ENCODE results near the gene MAP3K4.
A peak's percentile ranks its signal among the peaks of the same experiment; 100 is the strongest.

MAP3K4 gene, protein sequence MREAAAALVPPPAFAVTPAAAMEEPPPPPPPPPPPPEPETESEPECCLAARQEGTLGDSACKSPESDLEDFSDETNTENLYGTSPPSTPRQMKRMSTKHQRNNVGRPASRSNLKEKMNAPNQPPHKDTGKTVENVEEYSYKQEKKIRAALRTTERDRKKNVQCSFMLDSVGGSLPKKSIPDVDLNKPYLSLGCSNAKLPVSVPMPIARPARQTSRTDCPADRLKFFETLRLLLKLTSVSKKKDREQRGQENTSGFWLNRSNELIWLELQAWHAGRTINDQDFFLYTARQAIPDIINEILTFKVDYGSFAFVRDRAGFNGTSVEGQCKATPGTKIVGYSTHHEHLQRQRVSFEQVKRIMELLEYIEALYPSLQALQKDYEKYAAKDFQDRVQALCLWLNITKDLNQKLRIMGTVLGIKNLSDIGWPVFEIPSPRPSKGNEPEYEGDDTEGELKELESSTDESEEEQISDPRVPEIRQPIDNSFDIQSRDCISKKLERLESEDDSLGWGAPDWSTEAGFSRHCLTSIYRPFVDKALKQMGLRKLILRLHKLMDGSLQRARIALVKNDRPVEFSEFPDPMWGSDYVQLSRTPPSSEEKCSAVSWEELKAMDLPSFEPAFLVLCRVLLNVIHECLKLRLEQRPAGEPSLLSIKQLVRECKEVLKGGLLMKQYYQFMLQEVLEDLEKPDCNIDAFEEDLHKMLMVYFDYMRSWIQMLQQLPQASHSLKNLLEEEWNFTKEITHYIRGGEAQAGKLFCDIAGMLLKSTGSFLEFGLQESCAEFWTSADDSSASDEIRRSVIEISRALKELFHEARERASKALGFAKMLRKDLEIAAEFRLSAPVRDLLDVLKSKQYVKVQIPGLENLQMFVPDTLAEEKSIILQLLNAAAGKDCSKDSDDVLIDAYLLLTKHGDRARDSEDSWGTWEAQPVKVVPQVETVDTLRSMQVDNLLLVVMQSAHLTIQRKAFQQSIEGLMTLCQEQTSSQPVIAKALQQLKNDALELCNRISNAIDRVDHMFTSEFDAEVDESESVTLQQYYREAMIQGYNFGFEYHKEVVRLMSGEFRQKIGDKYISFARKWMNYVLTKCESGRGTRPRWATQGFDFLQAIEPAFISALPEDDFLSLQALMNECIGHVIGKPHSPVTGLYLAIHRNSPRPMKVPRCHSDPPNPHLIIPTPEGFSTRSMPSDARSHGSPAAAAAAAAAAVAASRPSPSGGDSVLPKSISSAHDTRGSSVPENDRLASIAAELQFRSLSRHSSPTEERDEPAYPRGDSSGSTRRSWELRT (N-terminal part only)

DNA sequence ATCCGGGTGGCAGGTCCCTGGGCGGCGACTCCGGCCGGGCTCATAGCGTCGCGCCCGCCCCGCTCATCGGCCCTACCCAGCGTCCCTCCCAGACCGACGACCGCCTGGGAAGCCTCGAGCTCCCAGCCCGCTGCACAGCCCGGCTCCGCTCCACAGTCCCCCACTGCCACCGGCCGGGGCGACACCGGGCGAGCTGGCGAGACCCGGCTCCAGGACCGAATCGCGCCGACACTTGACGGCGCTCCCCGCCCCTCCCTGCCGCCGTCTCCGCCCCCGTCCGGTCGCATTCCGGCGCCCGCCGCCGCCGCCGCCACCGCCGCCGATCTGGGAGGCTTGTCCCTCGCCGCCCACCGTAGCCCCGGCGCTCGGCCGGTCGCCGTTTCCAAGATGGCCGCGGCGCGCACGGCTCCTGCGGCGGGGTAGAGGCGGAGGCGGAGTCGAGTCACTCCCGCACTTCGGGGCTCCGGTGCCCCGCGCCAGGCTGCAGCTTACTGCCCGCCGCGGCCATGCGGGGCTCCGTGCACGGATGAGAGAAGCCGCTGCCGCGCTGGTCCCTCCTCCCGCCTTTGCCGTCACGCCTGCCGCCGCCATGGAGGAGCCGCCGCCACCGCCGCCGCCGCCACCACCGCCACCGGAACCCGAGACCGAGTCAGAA is at the start of gene MAP3K4:
Gene MAP3K4 (plus strand): TSS at position 364 of the 655 bp plus-strand sequence. CDS start 163 bp downstream, at position 527.
- peak; percentile 56 to 74 (median 74) for DNase-seq (ENCODE audit: low read depth in 4 of 4, low spot score in 1 of 4)

DNA sequence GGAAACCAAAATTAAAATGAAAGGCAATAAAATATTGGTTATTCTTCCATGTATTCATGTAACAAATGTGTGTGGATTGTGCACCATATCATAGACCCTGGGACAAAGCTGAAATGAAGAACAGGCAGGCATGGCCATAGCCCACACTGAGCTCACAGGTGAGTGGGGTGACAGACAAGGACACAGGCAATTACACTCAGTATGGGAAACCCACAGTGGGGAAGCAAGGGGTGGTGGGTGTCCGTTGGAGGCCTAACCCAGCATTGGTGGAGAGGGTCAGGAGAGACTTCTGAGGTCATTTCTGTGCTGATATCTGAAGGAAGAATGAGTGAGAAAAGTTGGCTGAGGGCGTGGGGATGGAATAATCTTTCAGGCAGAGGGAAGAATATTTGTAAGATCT is 47.6 kb upstream of the MAP3K4 start:
- DNase-seq (ENCODE audit: low read depth in 4 of 4, low spot score in 1 of 4), result no peak

DNA sequence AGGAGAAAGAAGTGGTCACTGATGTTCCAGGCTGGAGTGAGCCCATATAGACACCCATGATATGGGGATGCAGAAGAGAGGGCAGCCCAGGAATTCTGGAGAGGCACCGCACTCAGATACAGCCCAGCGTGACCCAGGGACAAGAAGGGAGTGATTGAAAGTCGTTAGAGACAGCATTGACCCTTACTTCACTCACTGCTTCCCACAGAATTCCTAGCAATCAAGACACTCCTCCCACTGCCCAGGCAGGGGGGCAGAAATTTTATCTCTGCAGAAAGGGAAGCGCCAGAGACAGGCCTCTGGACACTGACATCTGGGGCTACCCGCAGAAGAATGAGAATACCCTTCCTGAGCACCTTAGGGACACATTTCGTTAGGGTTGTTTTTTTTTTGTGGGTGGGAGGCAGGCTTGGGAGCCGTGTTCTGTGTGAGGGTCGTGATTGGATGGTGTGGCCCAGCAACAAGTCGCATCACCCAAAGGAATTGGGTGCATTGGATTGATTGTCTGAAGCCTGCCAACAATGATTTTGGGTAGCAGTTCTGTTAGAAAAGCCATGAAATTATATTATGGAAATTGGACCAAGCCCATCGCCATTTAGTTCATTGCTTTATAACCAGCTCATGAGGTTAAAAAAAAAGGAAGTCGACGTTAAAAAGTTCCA is 45.9 kb upstream of the MAP3K4 start:
- DNase-seq (ENCODE audit: low read depth in 4 of 4, low spot score in 1 of 4), result no peak

- DNase-seq (ENCODE audit: low read depth in 4 of 4, low spot score in 1 of 4), result no peak
Observed at GRCh38 chr6:160949531-160949930, 42.0 kb upstream of the MAP3K4 start.

DNA sequence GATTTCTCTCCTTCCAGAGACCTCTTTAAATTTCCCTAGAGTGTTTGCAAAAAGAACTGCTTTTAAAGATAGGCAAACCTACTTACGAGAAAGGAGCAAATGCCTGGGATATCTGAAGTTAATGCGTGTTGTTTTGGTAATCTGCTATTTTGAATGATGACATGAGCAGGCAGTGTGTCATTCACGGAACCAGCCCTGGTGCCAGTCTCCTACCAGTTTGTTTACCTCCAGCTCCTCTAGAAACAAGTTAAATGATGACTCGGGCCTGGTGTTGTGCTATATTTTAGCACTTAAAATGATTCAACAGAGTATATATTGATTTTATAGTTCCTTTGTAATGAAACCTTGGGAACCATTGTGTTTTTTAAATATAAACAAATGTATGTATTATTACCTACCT is 41.1 kb upstream of the MAP3K4 start:
- DNase-seq (ENCODE audit: low read depth in 4 of 4, low spot score in 1 of 4), result no peak

DNA sequence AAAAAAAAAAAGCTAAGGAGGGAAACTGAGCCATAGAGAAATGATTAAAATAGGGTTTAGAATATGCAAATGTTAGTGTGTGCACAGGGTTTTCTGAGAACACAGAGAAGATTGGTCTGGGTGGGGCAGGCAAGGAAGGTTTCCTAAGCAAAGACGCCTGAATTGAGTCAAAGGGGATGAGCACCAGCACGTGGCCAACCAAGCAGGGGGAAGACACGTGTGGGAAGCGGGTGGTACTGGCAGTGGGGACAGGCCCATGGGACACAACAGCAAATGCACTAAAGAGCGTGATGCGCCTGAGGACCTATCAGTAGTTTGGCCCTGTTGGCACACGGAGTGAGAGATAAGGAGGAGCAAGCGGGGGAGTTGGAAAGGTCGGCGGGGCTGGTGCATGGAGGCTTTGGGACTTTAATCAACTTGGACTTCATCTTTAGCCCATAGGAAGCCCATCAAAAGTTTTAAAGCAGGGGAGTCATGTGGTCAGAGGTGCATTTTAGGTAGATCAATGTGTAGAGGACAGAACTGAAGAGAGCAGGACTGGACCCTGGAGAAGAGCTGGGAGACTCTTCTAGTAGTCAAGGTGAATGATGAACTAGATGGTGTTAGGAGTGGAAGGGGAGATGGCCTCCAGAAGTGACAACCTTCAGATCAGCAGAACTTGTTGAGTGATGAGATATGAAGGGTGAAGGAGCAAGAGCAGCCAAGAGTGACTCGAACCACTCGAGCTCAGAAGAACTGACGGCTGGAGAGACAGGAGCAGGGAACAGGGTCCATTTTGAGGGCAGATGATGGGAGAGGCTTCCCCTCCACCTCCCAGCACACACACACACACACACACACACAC is 40.2 kb upstream of the MAP3K4 start:
- DNase-seq (ENCODE audit: low read depth in 4 of 4, low spot score in 1 of 4), result no peak

DNA sequence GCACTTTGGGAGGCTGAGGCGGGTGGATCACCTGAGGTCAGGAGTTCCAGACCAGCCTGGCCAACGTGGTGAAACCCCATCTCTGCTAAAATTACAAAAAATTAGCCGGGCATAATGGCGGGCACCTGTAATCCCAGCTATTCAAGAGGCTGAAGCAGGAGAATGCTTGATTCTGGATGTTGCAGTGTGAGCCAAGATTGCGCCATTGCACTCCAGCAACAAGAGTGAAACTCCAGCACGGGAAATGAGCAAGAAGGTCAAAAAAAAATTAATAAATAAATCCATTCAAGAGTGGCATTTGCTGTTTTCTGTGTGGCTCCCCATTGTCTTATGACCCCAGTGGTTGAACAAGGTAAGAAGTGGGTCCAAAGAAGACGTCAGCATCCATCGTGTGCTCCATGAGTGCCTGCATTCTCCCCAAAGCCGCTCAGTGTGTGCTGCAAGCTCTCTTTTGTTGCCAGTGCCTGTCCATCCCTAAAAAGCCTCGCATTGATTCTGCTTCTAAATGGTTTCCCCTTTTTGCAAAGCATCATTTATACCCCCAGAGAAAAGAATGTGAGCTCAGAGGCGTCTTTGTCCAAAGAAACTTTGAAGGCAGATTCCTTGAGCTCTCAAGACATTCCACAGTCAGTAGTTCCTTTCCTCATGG is 38.8 kb upstream of the MAP3K4 start:
- no peak for DNase-seq (ENCODE audit: low read depth in 4 of 4, low spot score in 1 of 4)

- no peak for DNase-seq (ENCODE audit: low read depth in 4 of 4, low spot score in 1 of 4)
Observed at GRCh38 chr6:160955508-160956295, 35.9 kb upstream of the MAP3K4 start.

DNA sequence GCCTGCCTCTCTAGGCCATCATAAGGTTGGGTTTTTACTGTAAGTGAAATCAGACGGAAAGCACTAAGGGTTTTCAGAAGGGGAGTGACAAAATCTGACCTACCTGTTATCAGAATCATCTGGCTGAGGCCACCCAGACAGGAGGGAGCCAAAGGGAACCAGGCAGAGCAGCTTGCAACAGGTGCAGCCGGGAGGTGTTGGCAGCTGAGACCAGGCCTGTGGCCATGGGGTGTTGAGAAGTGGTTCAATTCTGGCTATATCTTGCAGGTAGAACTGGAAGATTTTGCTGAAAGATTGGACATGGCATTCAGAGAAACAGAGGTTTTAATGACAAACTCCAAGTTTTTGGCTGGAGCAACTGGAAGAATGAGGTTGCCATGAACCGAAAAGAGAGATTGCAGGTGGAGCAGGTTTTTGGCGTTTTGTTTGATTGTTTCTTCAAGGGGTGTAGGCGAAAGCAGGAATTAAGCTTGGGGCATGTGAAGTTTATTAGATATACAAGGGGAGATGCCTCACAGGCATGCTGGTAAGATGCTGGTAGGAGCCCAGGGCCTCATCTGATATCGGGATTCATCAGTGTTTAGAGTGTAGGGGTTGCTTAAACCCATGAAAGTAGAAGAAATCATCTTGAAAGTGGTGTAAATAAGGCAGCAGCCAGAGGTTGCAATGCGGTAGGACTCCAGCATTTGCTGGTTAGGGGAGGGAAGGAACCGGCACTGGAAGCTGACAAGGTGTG is 35.1 kb upstream of the MAP3K4 start:
- no peak for DNase-seq (ENCODE audit: low read depth in 4 of 4, low spot score in 1 of 4)

DNA sequence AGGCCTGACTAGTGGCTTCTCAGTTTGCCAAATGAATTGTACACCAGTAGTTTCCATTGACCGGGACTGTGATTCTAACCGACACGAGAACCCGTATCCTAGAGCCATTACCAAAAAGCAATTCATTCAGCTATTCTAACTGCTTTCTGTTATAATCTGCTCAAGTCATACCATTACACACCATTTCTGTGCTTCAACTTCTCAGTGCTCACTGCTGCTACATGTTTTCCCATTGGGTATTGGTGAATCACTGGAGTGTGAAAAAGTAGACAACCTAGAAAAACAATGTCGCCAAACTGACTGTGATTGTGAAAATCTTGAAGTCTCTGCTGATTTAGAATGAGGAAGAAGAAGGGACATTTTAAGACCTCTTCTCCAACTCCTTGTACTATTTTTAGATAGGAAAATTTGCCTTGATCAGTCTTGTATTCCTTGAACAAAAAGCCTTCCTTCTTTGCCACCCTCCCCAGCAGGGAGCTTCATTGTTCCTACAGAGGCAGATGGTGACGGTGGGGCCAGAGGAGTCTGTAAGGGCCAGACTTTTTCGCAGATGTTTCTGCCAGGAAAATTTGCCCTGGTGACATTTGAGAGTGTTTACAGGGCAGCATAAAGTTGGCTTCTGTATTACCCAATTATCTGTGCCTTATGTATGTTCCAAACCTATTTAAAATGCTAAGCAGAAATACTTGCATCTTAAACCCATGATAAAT is 31.7 kb upstream of the MAP3K4 start:
- no peak for DNase-seq (ENCODE audit: low read depth in 4 of 4, low spot score in 1 of 4)

DNA sequence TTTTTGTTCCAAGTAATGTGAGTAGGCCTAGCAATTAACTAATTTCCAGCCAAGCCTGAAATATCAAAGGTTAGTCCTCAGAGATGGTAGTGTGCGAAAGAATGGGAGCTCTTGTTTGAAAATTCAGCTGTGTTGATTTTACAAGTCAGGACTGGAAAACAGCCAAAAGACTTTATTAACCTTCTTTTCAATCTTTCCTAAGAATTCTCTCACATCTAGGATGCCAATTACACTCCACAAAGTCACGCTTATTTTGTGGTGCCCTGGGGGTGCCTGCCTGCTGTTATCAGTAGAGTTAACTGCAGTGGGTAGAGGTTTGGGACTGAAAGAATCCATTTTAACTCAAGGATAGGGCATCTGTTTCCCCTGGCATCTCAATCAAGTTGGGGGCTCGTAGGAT is 30.7 kb upstream of the MAP3K4 start:
- DNase-seq (ENCODE audit: low read depth in 4 of 4, low spot score in 1 of 4), result no peak

- DNase-seq (ENCODE audit: low read depth in 4 of 4, low spot score in 1 of 4), result no peak
Observed at GRCh38 chr6:160962835-160963623, 28.5 kb upstream of the MAP3K4 start.

DNA sequence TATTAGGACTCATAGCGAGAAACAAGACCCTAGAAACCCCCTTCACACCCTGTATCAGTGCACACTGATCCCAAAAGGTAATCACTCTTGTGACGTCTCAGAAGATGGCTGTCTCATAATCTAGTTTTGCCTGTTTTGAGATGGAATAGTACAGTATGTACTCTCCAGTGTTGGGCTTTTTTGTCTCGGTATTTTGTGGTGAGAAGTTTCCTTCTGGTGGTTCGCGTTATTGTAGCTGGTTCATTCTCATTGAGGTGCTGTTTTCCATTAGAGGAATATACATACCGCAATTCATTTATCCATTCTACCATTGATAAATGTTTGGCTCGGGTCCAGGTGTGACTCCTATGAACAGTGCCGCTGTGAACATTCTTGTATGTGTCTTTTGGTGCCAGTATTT is 27.9 kb upstream of the MAP3K4 start:
- DNase-seq (ENCODE audit: low read depth in 4 of 4, low spot score in 1 of 4), result no peak

DNA sequence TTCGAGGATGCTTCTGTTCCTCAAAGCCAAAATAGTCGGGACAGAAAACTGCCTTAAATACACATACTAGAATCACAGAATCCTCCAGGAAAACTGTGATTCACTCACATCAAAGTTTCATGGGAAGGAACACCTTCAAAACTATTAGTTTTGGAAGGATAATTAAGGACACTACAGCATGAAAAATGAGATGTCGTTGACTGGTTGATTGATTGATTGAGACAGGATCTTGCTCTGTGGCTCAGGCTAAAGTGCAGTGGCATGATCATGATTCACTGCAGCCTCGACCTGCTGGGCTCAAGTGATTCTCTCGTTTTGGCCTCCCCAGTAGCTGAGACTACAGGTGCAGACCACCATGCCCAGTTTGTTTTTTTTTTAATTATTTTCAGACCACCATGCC is 25.7 kb upstream of the MAP3K4 start:
- DNase-seq (ENCODE audit: low read depth in 4 of 4, low spot score in 1 of 4), result no peak

- DNase-seq (ENCODE audit: low read depth in 4 of 4, low spot score in 1 of 4), result no peak
Observed at GRCh38 chr6:160966493-160967229, 24.9 kb upstream of the MAP3K4 start.

Data from stimulated activated CD4-positive, alpha-beta T cell treated with anti-CD3 and anti-CD28 coated beads, Interleukin-1b, Interleukin-23, amount 100 ng/mL, for 24 hours (primary cell).